H7 (cell line): Measurements from ENCODE around the gene POLA1. TPM values are rescaled to one million over a fixed set of nuclear protein-coding genes. Genes with fewer than 3 reads are reported as not detected.

Source experiments
- DNase-seq: peaks from one replicate; pipeline ENCODE4 v3.0.0; 2012
- H3K27me3 ChIP-seq: 2 replicates; pipeline ENCODE4 v1.6.0; 2011; ENCODE audit warnings: mild to moderate bottlenecking, low read length; ENCODE audit not compliant: control insufficient read depth, insufficient read depth
- H3K36me3 ChIP-seq: replicated peaks from 2 replicates; pipeline ENCODE4 v1.5.1; 2011; ENCODE audit warnings: low read length; ENCODE audit not compliant: control insufficient read depth, insufficient read depth
- H3K4me3 ChIP-seq: 2 replicates; pipeline ENCODE4 v1.5.1; 2011; ENCODE audit warnings: low read depth, mild to moderate bottlenecking, control low read depth, low read length, moderate library complexity; ENCODE audit not compliant: insufficient read depth
- total RNA-seq: library from RNA; depleted of rRNA; stranded (reverse); fragments of >200 nt; shearing (Covaris generic); gene quantifications from 2 replicates; pipeline ENCODE4 v1.2.3, GENCODE V29; 2014

POLA1 gene
- total RNA-seq, 1 experiment from 2014 or later: 36.7 TPM

DNA sequence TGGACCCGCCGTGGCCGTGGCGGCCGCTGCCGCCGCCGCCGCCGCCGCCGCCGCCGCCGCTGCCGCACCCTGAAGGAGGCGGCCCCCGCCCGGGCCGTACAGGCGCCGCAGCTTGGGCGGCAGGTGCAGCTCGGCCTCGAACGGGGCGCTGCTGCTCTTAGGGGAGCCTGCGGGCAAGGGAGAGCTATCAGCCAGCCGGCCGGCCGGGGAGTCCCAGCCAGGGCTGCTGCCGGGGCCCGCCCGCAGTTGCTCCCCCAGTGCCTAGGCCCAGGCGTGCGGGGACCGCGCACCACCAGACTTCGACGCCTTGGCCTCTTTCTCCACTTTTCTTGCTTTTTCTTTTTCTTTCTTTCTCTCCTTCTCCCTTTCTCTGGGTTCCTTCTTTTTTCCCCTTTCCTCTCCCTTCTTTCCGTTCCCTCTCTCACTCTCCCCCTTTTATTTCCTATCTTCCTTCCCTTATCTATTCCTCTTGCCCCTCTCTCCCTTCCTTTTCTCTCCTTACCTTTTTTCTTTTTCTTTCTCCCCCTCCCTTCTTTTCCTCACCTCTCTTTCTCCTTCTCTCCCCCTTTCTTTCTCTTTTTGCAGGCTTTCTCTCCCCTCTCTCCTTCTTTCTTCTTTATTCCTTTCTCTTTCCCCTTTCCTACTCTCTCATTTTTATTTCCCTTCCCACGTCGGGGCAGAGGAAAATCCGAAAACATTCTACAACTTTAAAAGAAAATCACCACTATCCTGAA lies 320.1 kb downstream of the POLA1 start:
- DNase-seq: peak; percentile 83
- Histone ChIP-seq H3K27me3 (peaks cover 98% of the 10 kb centered on the region), H3K4me3 (no peak overlapping the region), H3K36me3 (no peaks in the 10 kb centered on the region)

- Histone ChIP-seq H3K4me3 (no peak overlapping the region), H3K36me3 (no peaks in the 10 kb centered on the region), H3K27me3 (peaks cover 98% of the 10 kb centered on the region)
- peak; percentile 70 for DNase-seq
Measured at GRCh38 chrX:25014366-25014838, 320.7 kb downstream of the POLA1 start.

DNA sequence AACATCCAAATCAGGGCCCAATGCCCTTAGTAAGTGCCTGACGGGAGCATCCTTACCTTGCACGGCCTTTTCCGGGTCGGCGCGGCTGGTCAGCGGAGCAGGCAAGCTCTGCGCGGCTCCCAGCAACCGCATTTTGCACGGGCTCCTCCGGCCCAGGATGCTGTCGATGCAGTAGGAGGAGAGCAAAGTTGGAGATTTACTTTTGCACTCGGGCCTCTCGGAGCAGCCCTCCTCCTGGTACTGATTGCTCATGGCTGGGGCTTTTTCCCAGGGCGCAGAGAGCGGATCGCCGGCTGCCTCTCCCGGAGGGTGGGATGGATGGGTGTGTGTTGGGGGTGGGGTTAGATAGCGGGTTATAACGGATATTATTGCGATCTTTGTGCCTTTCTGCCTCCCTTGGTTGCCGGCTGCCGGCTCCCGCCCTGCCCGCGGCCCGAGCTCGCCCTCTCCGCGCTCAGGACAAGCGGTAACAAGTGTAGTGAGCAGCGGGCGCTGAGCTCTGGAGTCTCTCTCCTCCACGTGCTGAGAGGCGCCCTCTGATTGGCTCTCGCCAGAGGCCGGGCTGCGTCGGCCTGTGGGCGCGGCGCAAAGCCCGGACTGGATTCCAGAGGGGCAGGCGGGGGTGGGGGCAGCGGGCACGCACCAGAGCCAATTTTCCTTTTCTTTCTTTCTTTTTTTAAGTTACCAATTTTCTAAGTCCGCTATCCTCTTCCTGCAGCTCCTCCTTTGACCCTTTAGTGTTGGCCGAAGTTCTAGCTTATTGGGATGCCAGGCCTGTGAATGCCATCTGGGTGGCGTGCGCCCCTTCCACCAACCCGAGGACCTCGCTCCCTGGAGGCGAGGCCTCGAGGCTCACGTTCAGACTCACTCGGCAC lies 322.0 kb downstream of the POLA1 start, which contains the start of gene ARX:
ARX (minus strand) TSS at position 480 of the 875 bp plus-strand sequence; CDS start at position 252, 228 bp downstream.
- H3K36me3 ChIP-seq: no peaks in the 10 kb centered on the region
- peak; percentile 100 for DNase-seq
- H3K27me3 ChIP-seq: peaks cover 98% of the 10 kb centered on the region
- peak within 1 kb of the TSS; percentile 34 for H3K4me3 ChIP-seq

GRCh38 chrX:25016361-25016671 lies 322.6 kb downstream of the POLA1 start:
- H3K27me3 ChIP-seq: peaks cover 97% of the 10 kb centered on the region
- H3K4me3 ChIP-seq: peak overlapping the region; percentile 14; the same call in 1 of the 2 replicates
- H3K36me3 ChIP-seq: no peaks in the 10 kb centered on the region
- DNase-seq: peak; percentile 85

- Histone ChIP-seq H3K27me3 (peaks cover 97% of the 10 kb centered on the region), H3K4me3 (peak overlapping the region; percentile 17; the same call in 1 of the 2 replicates), H3K36me3 (no peaks in the 10 kb centered on the region)
- DNase-seq: peak; percentile 76
Measured at GRCh38 chrX:25016938-25017598, 323.4 kb downstream of the POLA1 start.

DNA sequence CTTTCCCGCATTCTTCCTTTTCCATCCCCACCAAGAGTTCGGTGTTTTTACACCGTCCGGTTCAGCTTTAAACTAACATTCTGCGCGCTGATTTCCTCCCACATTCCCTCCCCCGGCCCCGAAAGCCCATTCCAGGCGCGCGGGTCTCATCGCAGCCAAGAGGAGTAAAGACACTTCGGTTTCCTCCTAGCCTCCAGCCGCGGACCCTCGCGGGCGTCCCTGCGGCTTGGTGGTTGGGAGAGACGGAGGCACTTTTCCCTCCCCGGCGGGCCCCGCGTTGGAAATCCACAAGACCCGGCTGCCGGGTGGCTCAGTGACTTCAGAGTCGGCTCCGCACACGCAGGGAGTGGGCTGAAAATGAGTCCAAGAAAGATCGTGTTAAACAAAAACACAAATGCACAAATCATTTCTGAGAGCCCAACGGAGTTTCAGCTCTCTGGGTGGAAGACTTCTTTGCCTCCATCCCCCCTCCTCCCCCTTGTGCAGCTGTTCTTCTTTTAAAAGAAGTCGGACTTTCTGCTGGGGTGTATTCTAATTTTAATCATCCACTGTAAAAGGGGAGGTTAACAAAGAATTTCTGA lies 324.0 kb downstream of the POLA1 start:
- H3K27me3 ChIP-seq: peaks cover 97% of the 10 kb centered on the region
- no peaks in the 10 kb centered on the region for H3K36me3 ChIP-seq
- H3K4me3 ChIP-seq: peak overlapping the region; percentile 14; the same call in 1 of the 2 replicates
- DNase-seq: peak; percentile 75

DNA sequence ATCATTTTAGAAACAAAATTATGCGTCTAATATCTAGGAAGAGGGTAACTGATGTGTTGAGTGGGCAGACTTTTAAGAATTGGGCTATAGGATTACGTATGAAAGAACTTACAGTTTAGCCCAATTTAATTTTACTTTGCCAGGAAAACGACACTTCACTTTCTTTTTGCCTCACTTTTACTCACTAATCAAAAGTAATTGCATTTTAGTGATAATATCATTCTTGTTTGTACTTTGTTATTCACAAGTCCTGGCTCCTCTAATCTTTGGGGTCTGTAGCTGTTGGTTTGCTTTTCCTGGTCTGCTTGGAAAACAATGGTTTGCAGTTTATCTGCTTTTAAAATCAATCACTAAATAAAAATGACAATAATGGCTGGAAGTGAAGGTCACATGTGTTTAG lies 325.0 kb downstream of the POLA1 start:
- peaks cover 98% of the 10 kb centered on the region for H3K27me3 ChIP-seq
- no peak overlapping the region for H3K4me3 ChIP-seq
- H3K36me3 ChIP-seq: no peaks in the 10 kb centered on the region
- DNase-seq: no peak

GRCh38 chrX:25019707-25020390 lies 326.1 kb downstream of the POLA1 start:
- Histone ChIP-seq H3K36me3 (no peaks in the 10 kb centered on the region), H3K4me3 (peak overlapping the region; percentile 43)
- DNase-seq: peak; percentile 65

GRCh38 chrX:25020391-25020904 lies 326.7 kb downstream of the POLA1 start:
- no peaks in the 10 kb centered on the region for H3K36me3 ChIP-seq
- H3K4me3 ChIP-seq: peak overlapping the region; percentile 43
- peak; percentile 72 for DNase-seq
- peaks cover 95% of the 10 kb centered on the region for H3K27me3 ChIP-seq

More at GRCh38 chrX:25019707-25020390, 326.1 kb downstream of the POLA1 start:
- H3K27me3 ChIP-seq: peaks cover 98% of the 10 kb centered on the region

DNA sequence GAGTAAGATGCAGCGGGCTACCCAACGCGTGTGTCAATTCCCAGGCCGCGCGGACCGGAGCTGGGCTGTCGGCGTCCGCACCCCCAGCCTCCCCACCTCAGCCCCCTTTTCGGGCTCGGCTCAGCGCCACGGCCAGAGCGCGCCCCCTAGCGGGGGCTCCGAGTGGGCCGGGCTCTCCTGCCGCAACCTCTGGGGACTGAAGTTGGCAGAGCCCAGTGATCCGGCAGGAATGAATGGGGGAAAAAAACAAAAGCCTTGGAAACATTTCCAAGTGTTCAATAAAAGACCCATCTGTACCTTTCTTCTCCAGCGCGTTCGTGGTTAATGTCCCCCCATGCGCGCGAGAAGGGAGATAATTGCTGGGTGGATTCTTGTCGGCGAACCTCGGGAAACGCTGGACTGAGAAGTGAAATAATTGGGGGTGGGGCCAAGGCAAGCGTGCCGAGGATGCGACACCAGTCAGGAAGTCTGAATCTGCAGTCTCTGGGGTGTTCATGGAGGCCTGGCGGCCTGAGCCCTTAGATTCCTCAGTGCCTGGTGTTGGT lies 327.3 kb downstream of the POLA1 start:
- Histone ChIP-seq H3K27me3 (peaks cover 94% of the 10 kb centered on the region), H3K36me3 (no peaks in the 10 kb centered on the region), H3K4me3 (peak overlapping the region; percentile 43)
- peak; percentile 98 for DNase-seq

- peaks cover 76% of the 10 kb centered on the region for H3K27me3 ChIP-seq
- peak; percentile 87 for DNase-seq
- no peaks in the 10 kb centered on the region for H3K36me3 ChIP-seq
- H3K4me3 ChIP-seq: peak overlapping the region; percentile 29
Measured at GRCh38 chrX:25022499-25023325, 329.0 kb downstream of the POLA1 start.

GRCh38 chrX:25023908-25024307 lies 330.2 kb downstream of the POLA1 start:
- Histone ChIP-seq H3K36me3 (no peaks in the 10 kb centered on the region), H3K4me3 (no peak overlapping the region), H3K27me3 (peaks cover 64% of the 10 kb centered on the region)
- no peak for DNase-seq

- no peak overlapping the region for H3K4me3 ChIP-seq
- H3K36me3 ChIP-seq: no peaks in the 10 kb centered on the region
- no peak for DNase-seq
- H3K27me3 ChIP-seq: peaks cover 47% of the 10 kb centered on the region
Measured at GRCh38 chrX:25025615-25026014, 331.9 kb downstream of the POLA1 start.
